ENCODE data around the gene ARPC2.
"Not testable (repeated sequence)": the region's sequence is repeated elsewhere in the genome, so short reads cannot be mapped to it uniquely, and the experiment has no call there.

The ARPC2 gene

DNA sequence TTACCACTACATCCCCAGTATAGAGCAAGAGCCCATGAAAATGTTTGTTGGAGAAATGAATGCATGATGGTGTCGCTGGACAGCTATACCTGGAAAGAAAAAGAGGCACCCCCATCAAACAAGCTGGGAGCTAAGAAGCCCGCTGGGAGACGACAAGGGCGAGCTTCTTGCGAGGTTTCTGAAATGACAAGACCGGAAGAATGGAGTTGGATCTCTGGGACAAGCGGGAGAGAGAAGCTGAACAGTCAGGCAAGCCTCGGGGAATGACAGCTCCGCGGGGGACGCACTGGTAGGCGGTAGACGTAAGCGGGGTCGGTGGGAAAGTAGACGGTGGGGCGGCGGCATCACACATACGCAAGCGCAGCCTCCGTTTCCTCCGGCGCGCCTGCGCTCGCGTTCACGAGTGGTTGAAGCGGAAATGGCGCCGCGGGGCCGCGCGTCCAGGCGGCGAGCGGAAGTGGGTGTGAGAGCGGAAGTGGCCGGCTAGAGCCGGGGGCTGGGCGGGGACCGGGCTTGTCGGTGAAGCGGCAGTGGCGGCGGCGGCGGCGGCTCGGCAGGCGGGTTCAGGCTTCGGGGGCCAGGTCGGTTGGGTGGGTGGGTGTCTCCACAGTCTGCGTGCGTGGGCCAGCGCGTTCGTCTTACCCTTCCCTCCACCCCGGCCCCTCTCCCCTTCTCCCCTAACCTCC is at the start of gene ARPC2:
Gene ARPC2 (plus strand): TSS at position 516 of the 686 bp plus-strand sequence. CDS start 282 bp downstream, outside the sequence.
- peak; percentile 85 to 96 (median 93) for DNase-seq (ENCODE audit: low read depth in 2 of 3, low spot score in 2 of 3)

DNA sequence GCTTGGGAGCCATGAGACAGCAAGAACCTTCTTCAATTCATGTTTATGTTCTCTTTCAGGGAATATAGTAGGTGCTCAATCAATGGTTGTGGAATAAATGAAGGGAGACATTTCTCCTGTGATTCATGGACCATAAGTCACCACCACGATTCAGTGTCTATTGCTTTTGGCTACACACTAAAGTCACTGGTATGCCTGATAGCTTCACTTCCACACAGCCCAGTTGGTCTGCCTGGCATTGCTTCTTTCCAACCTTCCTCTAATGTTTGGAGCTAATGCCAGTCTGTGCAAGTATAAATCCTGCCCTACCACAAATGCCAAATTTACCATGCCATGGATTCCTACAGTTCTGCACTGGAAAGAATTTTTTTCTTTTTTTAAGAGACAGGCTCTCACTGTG is 49.0 kb upstream of the ARPC2 start:
- no peak for DNase-seq (ENCODE audit: low read depth in 2 of 3, low spot score in 2 of 3)

DNA sequence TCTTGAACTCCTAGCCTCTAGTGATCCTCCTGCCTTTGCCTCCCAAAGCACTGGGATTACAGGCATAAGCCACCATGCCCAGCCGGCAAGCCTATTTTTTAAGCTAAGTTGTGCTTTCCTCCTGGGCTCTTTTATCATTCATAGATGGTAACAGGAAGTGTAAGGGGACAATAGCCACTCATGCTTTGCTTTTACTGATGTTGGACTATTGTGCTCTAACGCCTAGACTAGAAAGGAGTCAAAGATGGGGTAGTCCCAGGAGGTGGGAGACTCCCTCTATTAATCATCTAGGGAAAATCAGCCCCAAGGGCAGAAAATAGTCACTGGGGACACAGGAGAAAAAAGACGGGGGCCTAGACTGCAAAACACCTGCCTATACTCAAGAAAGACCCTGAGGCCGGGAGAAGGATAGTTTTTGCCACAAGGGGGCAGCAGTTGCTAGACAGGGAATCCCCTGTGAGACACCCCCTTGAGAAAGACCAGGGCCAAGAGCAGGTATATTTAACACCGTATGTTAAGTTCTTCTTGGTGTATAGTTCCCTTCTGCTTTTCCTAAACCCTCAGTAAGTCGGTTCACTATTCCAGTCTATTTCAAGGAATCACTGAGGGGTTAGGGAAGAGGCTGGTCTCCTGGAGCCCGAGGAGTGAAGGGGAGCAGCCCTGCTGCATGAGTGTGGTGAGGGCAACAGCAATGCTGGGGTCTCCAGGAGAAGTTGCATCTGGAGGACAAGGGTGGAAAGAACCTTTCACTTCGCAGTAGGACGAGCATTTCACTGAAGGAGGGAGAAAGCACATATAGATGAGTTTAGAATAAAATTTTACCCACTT is 48.1 kb upstream of the ARPC2 start:
- DNase-seq (ENCODE audit: low read depth in 2 of 3, low spot score in 2 of 3), result peak; percentile 12 to 57 (median 49)

DNA sequence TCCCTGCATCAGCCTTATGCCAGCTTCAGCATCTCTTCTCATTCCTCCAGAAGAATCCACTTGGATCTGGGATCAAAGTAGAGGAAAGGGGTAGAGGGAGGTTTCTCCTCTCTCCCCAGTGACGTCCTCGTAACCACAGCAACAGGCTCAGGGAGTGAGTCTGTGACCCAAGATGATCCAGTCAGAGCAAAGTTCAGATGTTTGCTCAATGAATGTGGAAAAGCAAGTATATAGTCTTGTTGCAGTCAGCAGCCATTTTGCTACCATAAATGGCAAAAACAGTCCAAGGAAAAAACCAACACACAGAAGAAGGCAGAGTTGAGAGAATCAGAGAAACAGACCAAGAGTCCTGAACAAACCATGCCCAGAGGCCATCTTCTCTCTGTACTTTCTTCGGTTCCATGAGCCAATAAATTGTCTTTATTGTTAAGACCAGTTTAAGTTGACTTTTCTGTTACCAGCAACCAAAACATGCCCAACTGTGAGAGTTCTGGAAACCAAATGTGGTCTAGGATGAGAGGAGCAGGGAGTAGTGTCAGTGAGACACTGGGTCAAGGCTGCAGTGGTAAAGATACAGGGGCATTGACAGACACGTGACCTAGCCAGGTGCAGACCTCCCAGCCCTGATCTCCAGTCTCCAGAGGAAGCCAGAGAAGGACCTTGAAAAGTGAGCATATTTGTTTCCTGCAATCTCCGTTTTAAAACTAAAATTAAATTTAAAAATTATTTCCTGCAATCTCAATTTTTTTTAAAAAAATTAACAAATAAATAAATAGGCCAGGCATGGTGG is 47.0 kb upstream of the ARPC2 start:
- DNase-seq (ENCODE audit: low read depth in 2 of 3, low spot score in 2 of 3), result no peak

DNA sequence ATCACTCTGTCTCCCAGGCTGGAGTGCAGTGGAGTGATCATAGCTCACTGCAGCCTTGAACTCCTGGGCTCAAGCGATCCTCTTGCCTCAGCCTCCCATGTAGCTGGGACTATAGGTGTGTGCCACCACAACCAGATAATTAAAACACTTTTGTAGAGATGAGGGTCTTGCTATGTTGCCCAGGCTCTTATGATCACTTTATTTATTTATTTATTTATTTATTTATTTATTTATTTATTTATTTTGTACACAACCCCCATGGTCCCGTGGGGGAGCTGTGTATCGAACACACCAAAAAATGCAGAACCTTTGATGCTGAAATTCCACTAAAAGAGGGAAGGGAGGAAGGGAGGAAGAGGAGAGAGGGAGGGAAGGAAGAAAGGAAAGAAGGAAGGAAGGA is 45.2 kb upstream of the ARPC2 start:
- DNase-seq (ENCODE audit: low read depth in 2 of 3, low spot score in 2 of 3), result not testable (repeated sequence)

DNA sequence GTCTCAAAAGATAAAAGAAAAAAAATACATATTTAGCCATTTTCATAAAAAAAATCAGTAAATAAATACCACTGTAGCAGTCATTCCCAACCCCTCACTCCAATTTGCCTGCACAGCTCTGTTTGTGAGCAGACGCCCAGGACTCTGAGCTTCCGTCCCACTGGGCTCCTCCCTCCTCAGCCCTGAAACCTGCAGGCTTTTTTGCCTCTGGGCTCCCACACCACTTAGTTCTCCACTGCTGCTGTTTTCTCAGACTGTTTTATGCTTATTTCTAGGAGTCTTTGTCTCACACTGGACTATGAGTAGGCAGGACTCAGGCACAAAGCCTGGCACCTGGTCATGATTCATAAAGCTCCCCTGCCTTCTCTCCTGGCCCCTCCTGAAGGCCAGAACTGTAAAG is 44.1 kb upstream of the ARPC2 start:
- DNase-seq (ENCODE audit: low read depth in 2 of 3, low spot score in 2 of 3), result no peak

DNA sequence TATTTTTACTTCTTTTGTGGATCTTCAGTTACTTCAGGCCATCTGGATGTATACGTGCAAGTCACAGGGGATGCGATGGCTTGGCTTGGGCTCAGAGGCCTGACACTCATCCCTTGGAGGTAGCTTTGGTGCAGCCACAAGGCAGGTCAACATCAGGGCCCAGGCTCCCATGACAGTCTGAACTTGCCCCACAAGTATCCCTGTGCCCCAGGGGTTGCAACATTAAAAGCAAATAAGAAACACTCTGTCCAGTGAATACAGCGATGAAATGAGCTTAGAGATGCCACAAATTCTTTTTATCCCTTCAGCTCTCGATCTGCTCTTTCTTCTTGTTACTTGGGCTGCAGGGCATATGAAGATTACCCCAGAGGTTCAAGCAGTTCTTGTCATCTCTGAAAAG is 37.2 kb upstream of the ARPC2 start:
- DNase-seq (ENCODE audit: low read depth in 2 of 3, low spot score in 2 of 3), result no peak

DNA sequence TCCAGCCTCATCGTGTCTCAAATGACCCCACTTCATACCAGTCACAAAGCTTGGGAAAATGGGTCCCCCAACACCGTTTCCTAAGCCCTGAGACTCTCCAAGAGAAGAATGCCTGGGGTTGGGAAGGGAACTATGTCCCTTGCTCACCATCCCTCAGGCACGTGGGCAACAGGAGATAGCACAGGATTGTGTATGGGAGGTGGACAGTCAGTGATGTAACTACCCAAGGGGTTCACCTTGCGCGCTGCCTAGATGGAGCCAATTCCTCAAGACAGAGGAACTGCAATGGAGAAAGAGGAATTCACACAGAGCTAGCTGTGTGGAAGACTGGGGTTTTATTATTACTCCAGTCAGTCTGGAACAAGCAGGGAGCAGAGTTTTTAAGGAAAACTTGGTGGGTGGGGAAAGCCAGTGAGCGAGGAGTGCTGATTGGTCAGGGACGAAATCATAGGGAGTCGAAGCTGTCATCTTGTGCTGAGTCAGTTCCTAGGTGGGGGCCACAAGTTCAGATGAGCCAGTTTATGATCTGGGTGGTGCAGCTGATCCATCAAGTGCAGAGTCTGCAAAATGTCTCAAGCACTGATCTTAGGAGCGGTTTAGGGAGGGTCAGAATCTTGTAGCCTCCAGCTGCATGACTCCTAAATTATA is 36.4 kb upstream of the ARPC2 start:
- DNase-seq (ENCODE audit: low read depth in 2 of 3, low spot score in 2 of 3), result no peak

DNA sequence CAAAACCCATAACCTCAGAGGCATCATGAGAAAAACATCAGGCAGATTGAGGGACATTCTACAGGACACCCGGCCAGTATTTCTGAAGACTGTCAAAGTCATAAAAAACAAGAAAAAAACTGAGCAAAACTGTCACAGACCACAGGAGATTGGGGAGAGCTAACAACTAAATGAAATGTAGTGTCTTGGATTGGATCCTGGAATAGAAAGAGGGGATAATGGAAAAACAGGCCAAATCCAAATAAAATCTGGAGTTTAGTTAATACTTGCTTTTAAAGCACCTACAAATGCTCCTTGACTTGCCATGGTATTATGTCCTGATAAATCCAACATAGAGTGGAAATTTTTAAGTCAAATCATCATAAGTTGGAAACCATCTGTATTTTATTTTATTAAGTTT is 32.7 kb upstream of the ARPC2 start:
- DNase-seq (ENCODE audit: low read depth in 2 of 3, low spot score in 2 of 3), result no peak

DNA sequence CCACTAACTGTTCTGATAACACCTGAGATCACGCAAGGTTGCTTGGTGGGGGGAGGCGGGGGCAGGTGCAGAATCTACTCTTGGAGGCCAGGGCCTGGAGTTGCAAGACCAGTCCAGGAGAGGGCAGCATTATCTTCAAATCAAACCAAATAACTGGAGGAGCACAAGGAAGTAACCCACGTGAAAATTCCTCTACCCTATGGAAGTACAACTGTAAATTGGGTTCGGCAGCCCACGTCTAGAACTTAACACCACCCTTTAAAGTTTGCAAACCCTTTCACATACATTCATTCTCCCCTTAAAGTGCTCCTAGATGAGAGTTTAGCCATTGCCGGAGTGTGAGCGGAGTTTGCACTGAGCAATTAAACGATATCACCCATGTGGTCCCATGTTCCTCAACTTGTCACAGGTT is 30.6 kb upstream of the ARPC2 start:
- DNase-seq (ENCODE audit: low read depth in 2 of 3, low spot score in 2 of 3), result peak; percentile 14 to 29 (median 20)

DNA sequence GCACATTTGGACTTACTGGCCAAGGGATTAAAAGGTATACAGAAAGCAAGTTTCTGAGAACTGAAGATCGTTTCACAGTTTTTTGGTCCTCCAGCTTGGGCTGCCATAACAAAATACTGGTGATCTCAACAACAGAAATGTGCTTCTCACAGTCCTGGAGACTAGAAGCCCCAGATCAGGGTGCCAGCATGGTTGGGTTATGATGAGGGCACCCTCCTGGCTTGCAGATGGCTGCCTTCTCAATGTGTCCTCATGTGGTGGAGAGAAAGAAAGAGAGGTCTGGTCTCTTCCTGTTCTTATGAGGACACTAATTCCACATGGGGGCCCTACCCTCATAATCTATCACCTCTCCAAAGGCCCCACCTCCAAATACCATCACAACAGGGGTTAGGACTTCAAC is 30.1 kb upstream of the ARPC2 start:
- DNase-seq (ENCODE audit: low read depth in 2 of 3, low spot score in 2 of 3), result no peak

DNA sequence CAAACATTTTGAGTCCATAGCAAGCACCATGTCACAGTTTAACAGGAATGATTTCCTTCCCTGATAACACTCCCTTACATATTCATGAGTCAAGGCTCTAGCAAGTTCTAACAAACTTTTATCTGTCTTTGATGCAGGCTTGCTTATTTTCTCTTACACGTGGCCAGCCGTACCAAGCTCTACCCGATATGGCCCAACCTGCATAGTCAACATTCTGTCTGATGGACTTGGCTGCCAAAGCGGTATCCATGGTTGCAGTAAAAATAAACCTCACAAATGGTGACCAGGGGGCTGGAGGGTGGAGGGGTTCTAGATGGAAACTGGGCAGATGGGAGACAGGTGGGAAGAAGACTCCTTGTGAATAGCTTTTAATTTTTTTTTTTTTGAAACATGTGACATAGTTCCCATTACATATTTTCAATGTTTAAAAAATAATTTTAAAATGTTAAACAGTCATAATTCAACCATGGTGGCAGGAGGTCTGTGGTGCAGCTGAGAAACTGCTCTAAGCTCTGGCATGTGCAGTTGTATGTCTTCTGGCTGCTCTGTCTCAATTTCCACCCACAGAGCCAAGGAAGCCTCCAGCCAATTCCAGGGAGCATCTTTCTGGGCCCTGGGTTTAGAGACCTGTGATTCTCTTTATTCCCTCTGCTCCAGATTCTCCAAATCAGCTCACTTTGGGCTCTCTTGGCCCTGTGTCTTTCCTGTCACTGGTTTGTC is 29.5 kb upstream of the ARPC2 start:
- DNase-seq (ENCODE audit: low read depth in 2 of 3, low spot score in 2 of 3), result no peak

DNA sequence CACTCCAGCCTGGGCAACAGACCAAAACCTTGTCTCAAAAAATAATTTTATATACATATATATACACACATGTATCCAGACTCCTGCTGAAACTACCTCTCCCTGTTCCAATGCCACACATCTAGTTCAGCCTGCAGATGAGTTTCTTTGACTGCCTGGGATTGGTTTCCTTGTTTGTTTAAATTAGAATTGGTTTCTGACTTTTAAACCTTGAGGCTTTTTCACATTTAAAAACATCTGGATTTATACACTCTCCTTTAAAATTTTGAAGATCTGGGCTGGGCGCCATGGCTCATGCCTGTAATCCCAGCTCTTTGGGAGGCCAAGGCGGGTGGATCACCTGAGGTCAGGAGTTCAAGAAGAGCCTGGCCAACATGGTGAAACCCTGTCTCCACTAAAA is 28.5 kb upstream of the ARPC2 start:
- DNase-seq (ENCODE audit: low read depth in 2 of 3, low spot score in 2 of 3), result no peak

DNA sequence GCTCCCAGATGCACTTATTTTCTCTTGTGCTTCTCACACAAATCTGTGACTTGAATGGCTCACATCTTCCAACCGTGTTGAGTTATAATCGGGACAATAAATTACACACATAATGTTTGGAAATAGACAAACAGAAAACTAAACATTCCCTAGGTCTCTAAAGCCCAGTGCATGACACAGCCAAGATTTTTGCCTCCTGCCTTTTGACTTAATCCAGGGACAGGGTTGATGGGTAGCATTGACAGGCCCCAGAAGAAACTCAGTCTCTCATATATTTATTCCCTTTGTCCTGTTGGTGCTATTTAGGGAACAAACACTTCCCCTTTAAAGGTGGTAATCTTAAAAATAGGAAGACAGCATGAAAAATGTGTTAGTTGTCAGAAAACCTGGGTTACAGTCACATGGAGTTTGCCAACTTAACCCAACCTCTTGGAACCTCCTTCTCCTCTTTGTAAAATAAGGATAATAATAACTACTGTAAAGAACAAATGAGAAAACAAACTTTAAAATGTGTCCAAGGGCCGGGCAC is 24.0 kb upstream of the ARPC2 start:
- DNase-seq (ENCODE audit: low read depth in 2 of 3, low spot score in 2 of 3), result no peak

DNA sequence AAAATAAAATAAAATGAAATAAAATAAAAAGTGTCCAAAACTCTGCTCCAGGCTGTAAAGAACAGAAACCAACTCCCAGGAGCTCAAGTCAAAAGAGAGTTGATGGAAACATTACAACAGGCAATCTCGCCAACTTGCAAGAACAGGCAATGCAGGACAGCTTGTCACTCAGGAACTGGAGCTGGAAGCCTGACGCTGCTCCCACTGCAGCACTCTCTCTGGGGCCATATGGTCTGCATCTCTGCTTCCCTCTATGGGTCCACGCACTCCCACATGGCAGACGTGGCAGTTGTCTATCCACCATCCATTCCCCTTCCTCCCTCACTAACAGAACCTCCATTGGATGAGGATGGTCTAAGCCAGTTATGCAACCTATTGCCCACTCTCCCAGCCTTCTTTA is 23.3 kb upstream of the ARPC2 start:
- no peak for DNase-seq (ENCODE audit: low read depth in 2 of 3, low spot score in 2 of 3)

DNA sequence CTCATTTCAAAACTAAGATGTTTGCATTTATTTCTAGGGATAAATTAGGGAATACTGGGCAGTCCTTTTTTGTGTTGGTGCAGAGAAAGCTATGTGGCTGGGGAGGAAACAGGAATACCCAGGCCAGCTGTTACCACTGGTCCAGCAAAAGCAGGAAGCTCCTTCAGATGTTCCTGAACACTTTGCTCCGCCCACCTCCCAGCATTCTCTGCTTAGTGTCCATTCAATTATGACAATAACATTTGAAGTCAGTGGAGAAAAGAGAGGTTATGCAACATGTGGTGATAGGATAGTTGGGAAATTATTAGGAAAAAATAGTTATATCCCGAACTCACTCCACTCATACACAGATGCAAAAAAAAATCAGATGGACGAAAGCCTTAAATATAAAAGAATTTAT is 22.1 kb upstream of the ARPC2 start:
- DNase-seq (ENCODE audit: low read depth in 2 of 3, low spot score in 2 of 3), result no peak

DNA sequence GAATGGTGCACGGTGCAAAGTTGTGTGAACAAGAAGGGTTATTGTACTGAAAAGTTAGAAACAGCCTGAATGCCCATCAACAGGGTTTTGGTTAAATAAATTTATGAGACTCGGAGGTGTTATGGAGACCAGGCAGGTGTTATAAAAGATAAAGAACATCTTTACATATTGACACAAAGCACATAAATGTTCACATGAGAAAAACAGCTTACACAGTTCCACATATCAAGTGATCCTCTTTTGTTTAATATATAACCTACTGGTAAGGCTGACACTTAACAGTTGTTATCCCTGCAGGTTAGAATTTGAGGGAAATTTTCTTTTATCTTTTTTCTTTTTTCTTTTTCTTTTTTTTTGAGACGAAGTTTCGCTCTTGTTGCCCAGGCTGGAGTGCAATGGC is 20.0 kb upstream of the ARPC2 start:
- no peak for DNase-seq (ENCODE audit: low read depth in 2 of 3, low spot score in 2 of 3)

DNA sequence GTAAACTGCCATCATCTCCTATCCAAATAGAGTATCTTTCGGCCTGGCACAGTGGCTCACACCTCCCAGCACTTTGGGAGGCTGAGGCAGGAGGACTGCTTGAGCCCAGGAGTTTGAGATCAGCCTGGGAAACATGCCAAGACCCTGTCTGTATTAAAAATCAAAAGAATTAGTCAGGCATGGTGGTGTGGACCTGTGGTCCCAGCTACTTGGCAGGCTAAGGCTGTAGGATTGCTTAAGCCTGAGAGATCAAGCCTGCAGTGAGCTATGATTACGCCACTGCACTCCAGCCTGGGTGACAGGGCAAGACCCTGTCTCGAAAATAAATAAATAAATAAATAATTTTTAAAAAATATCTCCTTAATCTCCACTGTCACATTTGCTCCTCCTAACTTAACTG is 14.7 kb upstream of the ARPC2 start:
- DNase-seq (ENCODE audit: low read depth in 2 of 3, low spot score in 2 of 3), result no peak

DNA sequence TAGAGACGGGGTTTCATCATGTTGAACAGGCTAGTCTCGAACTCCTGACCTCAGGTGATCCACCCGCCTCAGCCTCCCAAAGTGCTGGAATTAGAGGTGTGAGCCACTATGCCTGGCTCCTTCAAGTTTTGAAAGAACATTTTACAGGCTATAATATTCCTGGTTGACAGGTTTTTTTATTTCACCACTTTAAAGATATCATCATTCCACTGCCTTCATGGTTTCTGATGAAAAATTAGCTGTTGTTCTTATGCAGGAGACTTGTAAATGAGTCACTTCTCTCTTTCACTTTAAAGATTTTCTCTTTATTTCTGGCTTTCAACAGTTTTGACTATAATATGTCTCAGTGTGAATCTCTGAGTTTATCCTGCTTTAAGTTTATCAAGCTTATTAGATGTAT is 7.9 kb upstream of the ARPC2 start:
- DNase-seq (ENCODE audit: low read depth in 2 of 3, low spot score in 2 of 3), result no peak

DNA sequence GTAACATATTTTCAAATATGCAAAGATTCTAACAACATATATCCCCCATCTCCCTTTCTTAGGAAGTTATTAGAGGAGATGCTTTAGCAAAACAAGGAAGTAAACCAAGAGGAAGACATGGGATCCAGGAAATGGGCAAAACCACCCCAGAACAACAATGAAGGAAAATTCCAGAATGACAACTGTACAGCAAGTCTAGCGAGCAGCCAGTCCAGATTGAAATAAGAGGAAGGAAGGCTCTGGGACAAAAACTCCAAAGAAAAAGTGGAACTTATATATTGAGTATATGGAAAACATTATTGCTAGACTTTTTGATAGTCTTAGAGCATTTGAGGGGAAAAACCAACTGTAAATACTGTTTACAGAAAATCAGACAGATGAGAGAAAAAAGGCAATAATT is 2.9 kb upstream of the ARPC2 start:
- DNase-seq (ENCODE audit: low read depth in 2 of 3, low spot score in 2 of 3), result no peak

DNA sequence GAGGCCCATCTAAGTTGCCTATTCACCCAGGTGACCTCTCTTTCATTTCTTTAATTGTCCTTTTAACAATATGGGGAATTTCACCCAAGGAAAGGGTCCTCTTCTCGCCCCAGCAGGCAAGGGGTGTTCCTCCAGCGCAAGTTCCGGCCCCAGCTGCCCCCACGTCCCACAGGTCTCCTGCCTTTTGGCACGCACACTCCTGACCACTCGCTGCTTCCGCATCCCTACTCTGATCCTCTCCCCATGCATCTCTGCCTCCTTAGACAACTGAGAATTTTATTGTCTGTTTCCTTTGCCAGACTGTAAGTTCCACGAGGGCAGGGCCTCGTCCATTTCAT is 684 bp upstream of the ARPC2 start:
- no peak for DNase-seq (ENCODE audit: low read depth in 2 of 3, low spot score in 2 of 3)
